Measurements from ENCODE around the gene ADD1.
"Not testable (repeated sequence)": the region's sequence is repeated elsewhere in the genome, so short reads cannot be mapped to it uniquely, and the experiment has no call there.

Gene ADD1

GRCh38 chr4:2958446-2958845 is 114.8 kb downstream of the ADD1 start:
- Histone ChIP-seq H3K36me3 (ENCODE audit: control insufficient read depth, low read length) (peaks cover 83% of the 10 kb centered on the region), H3K4me1 (ENCODE audit: control insufficient read depth, low read length) (peaks cover 18% of the 10 kb centered on the region), H3K4me3 (ENCODE audit: low read length) (no peak overlapping the region), H3K79me2 (ENCODE audit: control insufficient read depth, low read length) (peaks cover 70% of the 10 kb centered on the region), H3F3A (ENCODE audit: control insufficient read depth, insufficient read depth) (peaks cover 42% of the 10 kb centered on the region), H3K9me3 (ENCODE audit: control insufficient read depth, insufficient read depth, low read length) (no peaks in the 10 kb centered on the region), H3K27me3 (ENCODE audit: control insufficient read depth, low read length) (no peaks in the 10 kb centered on the region), H3K27ac (ENCODE audit: low read depth, low read length) (no peak overlapping the region), H4K20me1 (ENCODE audit: control insufficient read depth, insufficient read depth, low read depth, low read length) (peaks cover 29% of the 10 kb centered on the region), H3K4me2 (ENCODE audit: low read length) (no peak overlapping the region), H3K9me2 (replicated peaks; ENCODE audit: control insufficient read depth, low read length) (no peaks in the 10 kb centered on the region)
- TF ChIP-seq EZH2phosphoT487 (IDR thresholded peaks at IDR 0.05; ENCODE audit: borderline replicate concordance, low read length) (no peak), CTCF (IDR thresholded peaks at IDR 0.05; ENCODE audit: low read depth, low read length, poor library complexity, severe bottlenecking) (no peak)

- not testable (repeated sequence) for H3K9me2 ChIP-seq (replicated peaks; ENCODE audit: control insufficient read depth, low read length); H3K27ac ChIP-seq (ENCODE audit: low read depth, low read length); H3K27me3 ChIP-seq (ENCODE audit: control insufficient read depth, low read length); H3K4me3 ChIP-seq (ENCODE audit: low read length); H3K4me2 ChIP-seq (ENCODE audit: low read length); H3K9me3 ChIP-seq (ENCODE audit: control insufficient read depth, insufficient read depth, low read length)
- Histone ChIP-seq H3K36me3 (ENCODE audit: control insufficient read depth, low read length) (peaks cover 68% of the 10 kb centered on the region), H3K79me2 (ENCODE audit: control insufficient read depth, low read length) (peaks cover 78% of the 10 kb centered on the region), H3F3A (ENCODE audit: control insufficient read depth, insufficient read depth) (peaks cover 28% of the 10 kb centered on the region), H3K4me1 (ENCODE audit: control insufficient read depth, low read length) (peaks cover 27% of the 10 kb centered on the region), H4K20me1 (ENCODE audit: control insufficient read depth, insufficient read depth, low read depth, low read length) (peaks cover 32% of the 10 kb centered on the region)
These were observed 116.8 kb downstream of the ADD1 start for GRCh38 chr4:2960450-2960849.

DNA sequence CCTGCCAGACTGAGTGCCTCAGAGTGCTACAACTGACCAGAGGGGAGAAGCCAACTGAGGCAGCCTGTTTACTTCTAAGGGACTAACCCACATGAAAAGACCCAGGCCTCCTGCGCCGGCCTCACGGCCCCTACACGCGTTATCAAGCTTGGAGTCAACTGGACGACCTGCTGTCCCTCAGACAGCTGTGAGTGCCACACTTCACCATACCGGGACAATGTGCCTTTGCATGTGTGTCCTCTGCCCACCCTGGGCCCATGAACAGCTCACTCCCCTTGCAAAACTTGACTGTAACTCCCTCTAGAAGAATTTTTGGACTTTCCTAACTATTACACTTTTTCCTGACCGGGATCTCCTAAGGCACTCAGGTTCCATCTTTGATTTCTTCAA is 117.8 kb downstream of the ADD1 start:
- no peak for TF ChIP-seq CTCF (IDR thresholded peaks at IDR 0.05; ENCODE audit: low read depth, low read length, poor library complexity, severe bottlenecking)
- TF ChIP-seq EZH2phosphoT487 (IDR thresholded peaks at IDR 0.05; ENCODE audit: borderline replicate concordance, low read length) = no peak
- H3K4me1 ChIP-seq (ENCODE audit: control insufficient read depth, low read length) = peaks cover 22% of the 10 kb centered on the region
- no peaks in the 10 kb centered on the region for H3K9me3 ChIP-seq (ENCODE audit: control insufficient read depth, insufficient read depth, low read length)
- H4K20me1 ChIP-seq (ENCODE audit: control insufficient read depth, insufficient read depth, low read depth, low read length) = peaks cover 24% of the 10 kb centered on the region
- H3K27ac ChIP-seq (ENCODE audit: low read depth, low read length) = peak overlapping the region; percentile 70
- peaks cover 20% of the 10 kb centered on the region for H3F3A ChIP-seq (ENCODE audit: control insufficient read depth, insufficient read depth)
- H3K9me2 ChIP-seq (replicated peaks; ENCODE audit: control insufficient read depth, low read length) = no peaks in the 10 kb centered on the region
- no peaks in the 10 kb centered on the region for H3K27me3 ChIP-seq (ENCODE audit: control insufficient read depth, low read length)
- H3K79me2 ChIP-seq (ENCODE audit: control insufficient read depth, low read length) = peaks cover 70% of the 10 kb centered on the region
- H3K4me3 ChIP-seq (ENCODE audit: low read length) = peak overlapping the region; percentile 91
- H3K4me2 ChIP-seq (ENCODE audit: low read length) = peak overlapping the region; percentile 77
- H3K36me3 ChIP-seq (ENCODE audit: control insufficient read depth, low read length) = peaks cover 59% of the 10 kb centered on the region

GRCh38 chr4:2961811-2962441 is 118.3 kb downstream of the ADD1 start:
- H4K20me1 ChIP-seq (ENCODE audit: control insufficient read depth, insufficient read depth, low read depth, low read length) = peaks cover 22% of the 10 kb centered on the region
- peak overlapping the region; percentile 91 for H3K4me3 ChIP-seq (ENCODE audit: low read length)
- TF ChIP-seq EZH2phosphoT487 (IDR thresholded peaks at IDR 0.05; ENCODE audit: borderline replicate concordance, low read length) = no peak
- peak; percentile 35 for TF ChIP-seq CTCF (IDR thresholded peaks at IDR 0.05; ENCODE audit: low read depth, low read length, poor library complexity, severe bottlenecking)
- H3K4me1 ChIP-seq (ENCODE audit: control insufficient read depth, low read length) = peaks cover 22% of the 10 kb centered on the region
- no peaks in the 10 kb centered on the region for H3K9me2 ChIP-seq (replicated peaks; ENCODE audit: control insufficient read depth, low read length)
- peaks cover 16% of the 10 kb centered on the region for H3F3A ChIP-seq (ENCODE audit: control insufficient read depth, insufficient read depth)
- H3K27me3 ChIP-seq (ENCODE audit: control insufficient read depth, low read length) = no peaks in the 10 kb centered on the region
- no peaks in the 10 kb centered on the region for H3K9me3 ChIP-seq (ENCODE audit: control insufficient read depth, insufficient read depth, low read length)
- H3K36me3 ChIP-seq (ENCODE audit: control insufficient read depth, low read length) = peaks cover 54% of the 10 kb centered on the region
- H3K27ac ChIP-seq (ENCODE audit: low read depth, low read length) = peak overlapping the region; percentile 70
- peak overlapping the region; percentile 77 for H3K4me2 ChIP-seq (ENCODE audit: low read length)
- H3K79me2 ChIP-seq (ENCODE audit: control insufficient read depth, low read length) = peaks cover 66% of the 10 kb centered on the region

All from DOHH2 (cell line).